Breast epithelium (tissue), 3 donors: ENCODE measurements around the gene HABP4.

Source experiments
- POLR2AphosphoS5 ChIP-seq, 3 donors: sonication (generic); formaldehyde crosslinking; IDR thresholded peaks; one replicate each; pipeline ENCODE4 v1.6.1; 2017; ENCODE audit warnings: antibody characterized with exemption in 3 of 3
- TF ChIP-seq, protein P1 (sequence below), 3 donors: fragments of 450-650 bp; IDR thresholded peaks; one replicate each; pipeline ENCODE4 v1.5.1; 2016 to 2017; ENCODE audit warnings: antibody characterized with exemption in 3 of 3, mild to moderate bottlenecking in 3 of 3, moderate library complexity in 3 of 3

DNA sequence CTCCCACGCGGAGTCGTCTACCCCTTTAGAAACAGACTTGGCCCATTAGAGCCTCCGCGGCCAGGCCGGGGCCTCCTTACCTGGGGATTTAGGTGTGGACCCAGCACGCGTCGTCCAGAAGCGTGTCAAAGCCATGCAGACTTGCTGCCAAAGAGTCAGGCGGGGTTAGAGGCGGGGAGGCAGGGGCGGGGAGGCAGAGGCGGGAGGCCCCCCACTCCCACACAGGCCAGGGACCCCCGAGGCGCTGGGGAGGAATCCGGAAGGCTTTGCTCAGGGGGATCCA, 47.1 kb downstream of the HABP4 start:
- TF ChIP-seq, protein P1, sequence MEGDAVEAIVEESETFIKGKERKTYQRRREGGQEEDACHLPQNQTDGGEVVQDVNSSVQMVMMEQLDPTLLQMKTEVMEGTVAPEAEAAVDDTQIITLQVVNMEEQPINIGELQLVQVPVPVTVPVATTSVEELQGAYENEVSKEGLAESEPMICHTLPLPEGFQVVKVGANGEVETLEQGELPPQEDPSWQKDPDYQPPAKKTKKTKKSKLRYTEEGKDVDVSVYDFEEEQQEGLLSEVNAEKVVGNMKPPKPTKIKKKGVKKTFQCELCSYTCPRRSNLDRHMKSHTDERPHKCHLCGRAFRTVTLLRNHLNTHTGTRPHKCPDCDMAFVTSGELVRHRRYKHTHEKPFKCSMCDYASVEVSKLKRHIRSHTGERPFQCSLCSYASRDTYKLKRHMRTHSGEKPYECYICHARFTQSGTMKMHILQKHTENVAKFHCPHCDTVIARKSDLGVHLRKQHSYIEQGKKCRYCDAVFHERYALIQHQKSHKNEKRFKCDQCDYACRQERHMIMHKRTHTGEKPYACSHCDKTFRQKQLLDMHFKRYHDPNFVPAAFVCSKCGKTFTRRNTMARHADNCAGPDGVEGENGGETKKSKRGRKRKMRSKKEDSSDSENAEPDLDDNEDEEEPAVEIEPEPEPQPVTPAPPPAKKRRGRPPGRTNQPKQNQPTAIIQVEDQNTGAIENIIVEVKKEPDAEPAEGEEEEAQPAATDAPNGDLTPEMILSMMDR (IDR thresholded peaks at IDR 0.05) = no peak
- TF ChIP-seq POLR2AphosphoS5 (IDR thresholded peaks at IDR 0.05) = no peak
